Omental fat pad (tissue), 4 donors: ENCODE results near the gene SEMA4B. TPM values are rescaled to one million over a fixed set of nuclear protein-coding genes. Genes with fewer than 3 reads are reported as not detected.
A peak's percentile ranks its signal among the peaks of the same experiment; 100 is the strongest.
"Not testable (repeated sequence)": the region's sequence is repeated elsewhere in the genome, so short reads cannot be mapped to it uniquely, and the experiment has no call there.

Experiments
- ATAC-seq: fragments of 150-250 bp; one replicate; pipeline ENCODE4 v1.9.1; 2016; ENCODE audit warnings: mild to moderate bottlenecking, moderate library complexity; ENCODE audit not compliant: low FRiP score
- DNase-seq: peaks from one replicate; pipeline ENCODE4 v3.0.0-alpha.2; 2019; ENCODE audit warnings: low spot score
- CTCF ChIP-seq, 3 donors: fragments of 450-650 bp; IDR thresholded peaks; one replicate each; pipeline ENCODE4 v1.5.1; 2016 to 2017; ENCODE audit warnings: antibody characterized with exemption in 3 of 3, mild to moderate bottlenecking in 3 of 3, moderate library complexity in 2 of 3
- total RNA-seq, 4 donors: library from RNA; depleted of rRNA; stranded (reverse); fragments of >200 nt; gene quantifications; one replicate each; pipeline ENCODE4 v1.1.0, GENCODE V29; 2016

Gene SEMA4B
- total RNA-seq, 4 donors from 2014 or later: 9.3 to 24.4 (median 17.6) TPM

- ATAC-seq (no peak), DNase-seq (no peak)
- TF ChIP-seq CTCF (IDR thresholded peaks at IDR 0.05): no peak
Measured at GRCh38 chr15:90181776-90182175, 19.4 kb upstream of the SEMA4B start.

- peak; percentile 89 for ATAC-seq
- peak; percentile 54 for DNase-seq
- TF ChIP-seq CTCF (IDR thresholded peaks at IDR 0.05): no peak
Measured at GRCh38 chr15:90184119-90184785, 16.9 kb upstream of the SEMA4B start.

- DNase-seq (no peak), ATAC-seq (peak; percentile 70)
- TF ChIP-seq CTCF (IDR thresholded peaks at IDR 0.05): no peak
Measured at GRCh38 chr15:90184786-90185704, 16.1 kb upstream of the SEMA4B start.

GRCh38 chr15:90187257-90187868, 13.8 kb upstream of the SEMA4B start:
- no peak for TF ChIP-seq CTCF (IDR thresholded peaks at IDR 0.05)
- DNase-seq (no peak), ATAC-seq (no peak)

GRCh38 chr15:90188065-90188464, 13.1 kb upstream of the SEMA4B start:
- DNase-seq, ATAC-seq: not testable (repeated sequence)

- DNase-seq: no peak
- no peak for ATAC-seq
- no peak for TF ChIP-seq CTCF (IDR thresholded peaks at IDR 0.05)
Measured at GRCh38 chr15:90188914-90189748, 12.0 kb upstream of the SEMA4B start.
